HL-60 (cell line): ENCODE data around the gene DOLK.

ENCODE experiments used
- DNase-seq, 2 experiments: peaks; one replicate each; pipeline ENCODE4 v3.0.0-alpha.2; 2010 to 2020; ENCODE audit warnings: low read depth in 1 of 2, low spot score in 1 of 2
- H3K27ac ChIP-seq: fragments of 250-450 bp; sonication (Bioruptor Pico); replicated peaks from 2 replicates; pipeline ENCODE4 v1.5.1; 2020; ENCODE audit warnings: mild to moderate bottlenecking, moderate library complexity
- H3K27me3 ChIP-seq: fragments of 250-450 bp; sonication (Bioruptor Pico); 2 replicates; pipeline ENCODE4 v1.5.1; 2021; ENCODE audit warnings: mild to moderate bottlenecking, moderate library complexity; ENCODE audit not compliant: insufficient read depth, poor library complexity, severe bottlenecking
- H3K4me3 ChIP-seq: replicated peaks from 2 replicates; pipeline ENCODE4 v1.5.1; 2011; ENCODE audit warnings: mild to moderate bottlenecking, control low read depth, low read length; ENCODE audit not compliant: insufficient read depth
- CTCF ChIP-seq: IDR thresholded peaks from one replicate; pipeline ENCODE4 v1.5.1; 2011; ENCODE audit warnings: low read length, control low read depth, inconsistent platforms; ENCODE audit not compliant: insufficient read depth
- GABPA ChIP-seq: IDR thresholded peaks from 2 replicates; pipeline ENCODE4 v1.6.1; 2012; ENCODE audit warnings: low read depth
- POLR2AphosphoS5 ChIP-seq: IDR thresholded peaks from 2 replicates; pipeline ENCODE4 v1.6.1; 2012; ENCODE audit warnings: low read depth
- SPI1 ChIP-seq: IDR thresholded peaks from 2 replicates; pipeline ENCODE4 v1.6.1; 2012; ENCODE audit warnings: low read depth, mild to moderate bottlenecking, borderline replicate concordance
- TF ChIP-seq, protein P1 (sequence below): IDR thresholded peaks from 2 replicates; pipeline ENCODE4 v1.6.1; 2012; ENCODE audit warnings: low read depth; ENCODE audit not compliant: insufficient replicate concordance

Gene DOLK

GRCh38 chr9:128928624-128929023 lies 18.8 kb downstream of the DOLK start:
- Histone ChIP-seq H3K27ac (no peak overlapping the region), H3K27me3 (no peaks in the 10 kb centered on the region), H3K4me3 (no peak overlapping the region)
- no peak for DNase-seq
- TF ChIP-seq SPI1 (no peak), CTCF (no peak), GABPA (no peak), POLR2AphosphoS5 (no peak)
- TF ChIP-seq, protein P1, sequence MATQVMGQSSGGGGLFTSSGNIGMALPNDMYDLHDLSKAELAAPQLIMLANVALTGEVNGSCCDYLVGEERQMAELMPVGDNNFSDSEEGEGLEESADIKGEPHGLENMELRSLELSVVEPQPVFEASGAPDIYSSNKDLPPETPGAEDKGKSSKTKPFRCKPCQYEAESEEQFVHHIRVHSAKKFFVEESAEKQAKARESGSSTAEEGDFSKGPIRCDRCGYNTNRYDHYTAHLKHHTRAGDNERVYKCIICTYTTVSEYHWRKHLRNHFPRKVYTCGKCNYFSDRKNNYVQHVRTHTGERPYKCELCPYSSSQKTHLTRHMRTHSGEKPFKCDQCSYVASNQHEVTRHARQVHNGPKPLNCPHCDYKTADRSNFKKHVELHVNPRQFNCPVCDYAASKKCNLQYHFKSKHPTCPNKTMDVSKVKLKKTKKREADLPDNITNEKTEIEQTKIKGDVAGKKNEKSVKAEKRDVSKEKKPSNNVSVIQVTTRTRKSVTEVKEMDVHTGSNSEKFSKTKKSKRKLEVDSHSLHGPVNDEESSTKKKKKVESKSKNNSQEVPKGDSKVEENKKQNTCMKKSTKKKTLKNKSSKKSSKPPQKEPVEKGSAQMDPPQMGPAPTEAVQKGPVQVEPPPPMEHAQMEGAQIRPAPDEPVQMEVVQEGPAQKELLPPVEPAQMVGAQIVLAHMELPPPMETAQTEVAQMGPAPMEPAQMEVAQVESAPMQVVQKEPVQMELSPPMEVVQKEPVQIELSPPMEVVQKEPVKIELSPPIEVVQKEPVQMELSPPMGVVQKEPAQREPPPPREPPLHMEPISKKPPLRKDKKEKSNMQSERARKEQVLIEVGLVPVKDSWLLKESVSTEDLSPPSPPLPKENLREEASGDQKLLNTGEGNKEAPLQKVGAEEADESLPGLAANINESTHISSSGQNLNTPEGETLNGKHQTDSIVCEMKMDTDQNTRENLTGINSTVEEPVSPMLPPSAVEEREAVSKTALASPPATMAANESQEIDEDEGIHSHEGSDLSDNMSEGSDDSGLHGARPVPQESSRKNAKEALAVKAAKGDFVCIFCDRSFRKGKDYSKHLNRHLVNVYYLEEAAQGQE = no peak

- no peaks in the 10 kb centered on the region for H3K27me3 ChIP-seq
- H3K27ac ChIP-seq = no peak overlapping the region
- H3K4me3 ChIP-seq = no peak overlapping the region
- TF ChIP-seq CTCF = peak; percentile 73
- TF ChIP-seq GABPA = no peak
- peak in 1 of 2 experiments; percentile 44 for DNase-seq
Measured at GRCh38 chr9:128927731-128928411, 19.5 kb downstream of the DOLK start.

- no peak overlapping the region for H3K27ac ChIP-seq
- no peak overlapping the region for H3K4me3 ChIP-seq
Measured at GRCh38 chr9:128923493-128923883, 23.9 kb downstream of the DOLK start.

More at GRCh38 chr9:128923493-128923883, 23.9 kb downstream of the DOLK start:
- H3K27me3 ChIP-seq = no peaks in the 10 kb centered on the region
- TF ChIP-seq, protein P1 = no peak
- TF ChIP-seq GABPA (no peak), POLR2AphosphoS5 (no peak), SPI1 (no peak), CTCF (no peak)
- DNase-seq = no peak
